Muscle of leg (tissue), 11 donors: ENCODE measurements around the gene ARID5B. TPM values are rescaled to one million over a fixed set of nuclear protein-coding genes. Genes with fewer than 3 reads are reported as not detected.

Experiments used
- DNase-seq: peaks from one replicate; pipeline ENCODE4 v3.0.0; 2013
- H3K27ac ChIP-seq: one replicate; pipeline ENCODE4 v1.5.1; 2013; ENCODE audit warnings: mild to moderate bottlenecking, low read length, control low read depth
- H3K27me3 ChIP-seq: one replicate; pipeline ENCODE4 v1.6.1; 2013; ENCODE audit warnings: low read length; ENCODE audit not compliant: control insufficient read depth, insufficient read depth
- H3K36me3 ChIP-seq: one replicate; pipeline ENCODE4 v1.6.1; 2013; ENCODE audit warnings: low read length; ENCODE audit not compliant: control insufficient read depth, insufficient read depth
- H3K4me1 ChIP-seq: one replicate; pipeline ENCODE4 v1.6.1; 2013; ENCODE audit warnings: low read length; ENCODE audit not compliant: control insufficient read depth, insufficient read depth
- H3K4me3 ChIP-seq: one replicate; pipeline ENCODE4 v1.5.1; 2013; ENCODE audit warnings: low read length, control low read depth
- H3K9me3 ChIP-seq: replicated peaks from 2 replicates; pipeline ENCODE4 v1.6.1; 2013; ENCODE audit warnings: low read depth, low read length; ENCODE audit not compliant: control insufficient read depth
- WGBS: methylation state at CpG from one replicate; pipeline ENCODE4 v1.1.5; 2013; ENCODE audit warnings: missing lambda C conversion rate; ENCODE audit not compliant: insufficient coverage; 5-methylcytosine and 5-hydroxymethylcytosine counted together
- polyA plus RNA-seq, 8 donors: library from polyadenylated mRNA; unstranded; fragments of 120-200 nt; gene quantifications; one replicate each; pipeline versions ENCODE4 v1.2.1 to v1.2.3, GENCODE V29; 2013; ENCODE audit warnings: inconsistent platforms in 1 of 8, low replicate concordance in 1 of 8; ENCODE audit not compliant: insufficient read length in 8 of 8, insufficient read depth in 1 of 8
- total RNA-seq: library from RNA; stranded (reverse); fragments of 120-200 nt; gene quantifications from one replicate; pipeline ENCODE4 v1.2.4, GENCODE V29; 2013

Gene ARID5B
- total and polyA plus RNA-seq, 9 donors, result 10.3 to 24.2 (median 15.2) TPM

DNA sequence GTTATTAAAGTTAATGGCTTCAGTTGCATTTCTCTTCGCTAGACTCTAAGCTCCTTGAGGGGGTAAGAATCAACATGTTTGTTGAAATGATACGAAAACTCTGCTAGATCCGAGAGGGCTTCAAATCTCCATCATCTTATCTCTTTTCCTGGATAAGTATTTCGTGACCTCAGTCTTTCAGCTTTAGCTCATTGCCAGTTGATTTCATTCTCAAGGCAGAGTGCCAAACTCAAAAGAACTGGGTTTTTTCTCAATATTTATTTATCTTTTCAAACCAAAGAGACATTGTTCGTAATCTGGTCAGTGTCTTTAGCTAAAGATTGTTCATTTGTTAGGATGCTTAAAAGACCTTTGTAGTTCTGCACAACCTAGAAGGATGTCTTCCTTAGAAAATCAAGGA, 108.9 kb downstream of the ARID5B start:
- no peak overlapping the region for H3K27ac ChIP-seq

GRCh38 chr10:62011558-62011957, 110.1 kb downstream of the ARID5B start:
- Histone ChIP-seq H3K27ac (no peak overlapping the region), H3K9me3 (no peaks in the 10 kb centered on the region), H3K4me1 (peaks cover 16% of the 10 kb centered on the region), H3K36me3 (peaks cover 11% of the 10 kb centered on the region), H3K4me3 (no peak overlapping the region), H3K27me3 (no peaks in the 10 kb centered on the region)
- no peak for DNase-seq
- WGBS, result 100% methylated on average over 1 of the region's 5 CpGs

More for the DNA sequence above, 108.9 kb downstream of the ARID5B start:
- Histone ChIP-seq H3K4me3 (no peak overlapping the region), H3K4me1 (peaks cover 12% of the 10 kb centered on the region), H3K9me3 (no peaks in the 10 kb centered on the region), H3K27me3 (no peaks in the 10 kb centered on the region), H3K36me3 (peaks cover 11% of the 10 kb centered on the region)
- 100% methylated on average over 2 of the region's 5 CpGs for WGBS
- DNase-seq, result no peak

DNA sequence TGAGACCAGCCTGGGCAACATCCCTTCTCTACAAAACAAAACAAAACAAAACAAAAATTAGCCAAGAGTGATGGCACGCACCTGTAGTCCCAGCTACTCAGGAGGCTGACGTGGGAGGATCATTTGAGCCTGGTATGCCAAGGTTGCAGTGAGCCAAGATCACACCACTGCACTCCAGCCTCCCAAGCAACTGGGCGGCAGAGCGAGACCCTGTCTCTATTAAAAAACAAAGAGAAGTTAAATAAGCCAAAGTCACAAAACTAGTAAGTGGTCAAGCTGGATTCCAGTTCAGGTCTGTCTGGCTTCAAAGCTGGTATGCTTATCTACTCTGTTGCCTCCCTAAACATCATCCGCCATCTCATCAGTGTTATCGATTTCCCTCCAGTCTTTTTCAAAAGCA, 110.8 kb downstream of the ARID5B start:
- Histone ChIP-seq H3K4me1 (peaks cover 20% of the 10 kb centered on the region), H3K4me3 (no peak overlapping the region), H3K27ac (no peak overlapping the region), H3K27me3 (no peaks in the 10 kb centered on the region), H3K9me3 (no peaks in the 10 kb centered on the region), H3K36me3 (peaks cover 11% of the 10 kb centered on the region)
- no CpG with 5 or more reads among the region's 6 CpGs for WGBS
- no peak for DNase-seq

DNA sequence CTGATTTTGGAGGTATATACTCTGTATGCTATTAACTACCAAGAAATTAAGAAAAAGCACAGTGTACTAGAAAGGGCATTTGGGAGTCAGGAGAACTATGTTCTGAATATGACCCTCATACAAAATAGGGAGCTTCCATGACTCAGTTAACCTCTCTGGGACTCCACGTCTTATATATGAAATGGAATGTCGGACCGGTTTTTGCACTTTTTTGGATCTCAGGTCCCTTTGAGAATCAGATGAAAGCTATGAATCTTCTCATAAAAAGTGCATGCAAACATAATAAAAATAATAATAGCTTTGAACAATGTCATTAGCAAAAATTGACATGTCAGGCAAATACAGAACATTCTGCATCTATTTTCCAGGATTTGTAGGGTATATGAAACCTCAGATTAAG, 113.0 kb downstream of the ARID5B start:
- no peak overlapping the region for H3K27ac ChIP-seq
- no peak for DNase-seq
- no peaks in the 10 kb centered on the region for H3K27me3 ChIP-seq
- no CpG with 5 or more reads among the region's 3 CpGs for WGBS
- peaks cover 11% of the 10 kb centered on the region for H3K36me3 ChIP-seq
- no peak overlapping the region for H3K4me3 ChIP-seq
- H3K4me1 ChIP-seq, result peaks cover 16% of the 10 kb centered on the region
- no peaks in the 10 kb centered on the region for H3K9me3 ChIP-seq

DNA sequence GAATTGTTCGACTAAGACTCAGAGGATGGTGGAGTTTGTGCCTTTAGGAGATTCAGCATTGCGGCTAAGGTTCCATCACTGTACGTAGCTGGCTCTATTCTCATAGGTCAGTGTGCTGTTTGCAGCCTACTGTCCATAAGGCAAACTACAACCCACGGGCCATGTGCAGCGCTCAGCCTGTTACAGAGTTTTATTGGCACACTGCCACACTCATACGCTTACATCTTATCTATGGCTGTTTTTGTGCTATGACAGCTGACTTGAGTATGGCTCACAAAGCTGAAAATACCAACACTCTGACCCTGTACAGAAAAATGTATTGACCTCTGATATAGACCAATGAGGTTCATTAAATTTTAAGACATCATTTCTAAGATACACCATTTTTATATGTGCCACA, 114.5 kb downstream of the ARID5B start:
- peak; percentile 66 for DNase-seq
- Histone ChIP-seq H3K4me3 (no peak overlapping the region), H3K9me3 (no peaks in the 10 kb centered on the region), H3K4me1 (peaks cover 19% of the 10 kb centered on the region), H3K36me3 (peaks cover 11% of the 10 kb centered on the region), H3K27ac (no peak overlapping the region), H3K27me3 (no peaks in the 10 kb centered on the region)
- WGBS, result 67% methylated on average over 5 of the region's 6 CpGs

- Histone ChIP-seq H3K27me3 (no peaks in the 10 kb centered on the region), H3K4me3 (no peak overlapping the region), H3K4me1 (peaks cover 19% of the 10 kb centered on the region), H3K36me3 (peaks cover 5% of the 10 kb centered on the region), H3K9me3 (no peaks in the 10 kb centered on the region), H3K27ac (peak overlapping the region; percentile 68)
- DNase-seq, result peak; percentile 51
- WGBS, result 100% methylated on average over 1 of the region's 10 CpGs
Observed at GRCh38 chr10:62016623-62017490, 115.4 kb downstream of the ARID5B start.

- peak overlapping the region; percentile 86 for H3K27ac ChIP-seq
- no peaks in the 10 kb centered on the region for H3K9me3 ChIP-seq
- no peak overlapping the region for H3K4me3 ChIP-seq
- peaks cover 19% of the 10 kb centered on the region for H3K4me1 ChIP-seq
- H3K36me3 ChIP-seq, result no peaks in the 10 kb centered on the region
- H3K27me3 ChIP-seq, result no peaks in the 10 kb centered on the region
- peak; percentile 79 for DNase-seq
Observed at GRCh38 chr10:62017491-62017870, 116.0 kb downstream of the ARID5B start.

DNA sequence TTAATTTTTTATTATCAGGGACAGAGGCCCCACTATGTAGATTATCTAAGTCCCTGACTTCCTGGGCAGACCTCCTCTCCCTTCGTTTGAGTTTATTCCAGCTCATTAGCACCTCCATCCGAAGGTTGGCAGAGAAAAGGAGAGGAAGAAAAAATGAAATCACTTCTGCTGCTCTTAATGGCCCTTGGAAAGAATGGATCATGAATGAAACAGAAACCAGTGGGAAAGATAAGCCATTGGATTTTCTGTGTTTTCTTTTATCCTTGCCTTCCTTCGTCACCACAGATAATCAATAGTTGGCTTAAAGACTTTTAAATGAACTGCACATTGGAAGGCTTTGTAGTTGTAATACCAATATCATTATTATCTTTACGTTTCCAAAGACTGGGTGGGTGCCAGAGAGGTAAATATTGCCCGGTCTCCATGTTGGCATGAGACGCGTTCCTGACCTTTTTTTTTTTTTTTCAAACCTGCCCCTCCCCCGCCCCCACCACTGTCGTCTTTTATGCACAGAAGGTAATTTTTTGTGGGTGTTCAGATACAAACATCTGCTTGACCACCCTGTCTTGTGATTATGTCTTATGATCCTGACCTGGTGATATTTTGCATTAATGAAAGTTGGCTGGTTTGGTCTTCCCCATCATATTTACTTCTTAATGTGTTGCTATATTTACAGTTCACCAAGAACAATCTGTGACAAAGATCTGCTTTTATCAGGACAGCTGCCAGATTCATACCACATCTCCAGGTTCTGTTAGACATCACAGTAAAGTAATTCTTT, 116.8 kb downstream of the ARID5B start:
- no peaks in the 10 kb centered on the region for H3K9me3 ChIP-seq
- DNase-seq, result peak; percentile 43
- no peaks in the 10 kb centered on the region for H3K27me3 ChIP-seq
- H3K4me3 ChIP-seq, result no peak overlapping the region
- peak overlapping the region; percentile 86 for H3K27ac ChIP-seq
- no CpG with 5 or more reads among the region's 9 CpGs for WGBS
- peaks cover 19% of the 10 kb centered on the region for H3K4me1 ChIP-seq
- no peaks in the 10 kb centered on the region for H3K36me3 ChIP-seq

- WGBS, result 42% methylated on average over 2 of the region's 8 CpGs
- H3K4me1 ChIP-seq, result peaks cover 19% of the 10 kb centered on the region
- H3K4me3 ChIP-seq, result no peak overlapping the region
- no peaks in the 10 kb centered on the region for H3K27me3 ChIP-seq
- no peaks in the 10 kb centered on the region for H3K36me3 ChIP-seq
- DNase-seq, result peak; percentile 85
- H3K9me3 ChIP-seq, result no peaks in the 10 kb centered on the region
- peak overlapping the region; percentile 86 for H3K27ac ChIP-seq
Observed at GRCh38 chr10:62019013-62019684, 117.7 kb downstream of the ARID5B start.
